Fibroblast of skin of right quadriceps (primary cell): ENCODE data around the gene ARHGAP27.
"Not testable (repeated sequence)": the region's sequence is repeated elsewhere in the genome, so short reads cannot be mapped to it uniquely, and the experiment has no call there.

Experiments used
- DNase-seq: peaks from one replicate; pipeline ENCODE4 v3.0.0-alpha.2; 2013

The ARHGAP27 gene

DNA sequence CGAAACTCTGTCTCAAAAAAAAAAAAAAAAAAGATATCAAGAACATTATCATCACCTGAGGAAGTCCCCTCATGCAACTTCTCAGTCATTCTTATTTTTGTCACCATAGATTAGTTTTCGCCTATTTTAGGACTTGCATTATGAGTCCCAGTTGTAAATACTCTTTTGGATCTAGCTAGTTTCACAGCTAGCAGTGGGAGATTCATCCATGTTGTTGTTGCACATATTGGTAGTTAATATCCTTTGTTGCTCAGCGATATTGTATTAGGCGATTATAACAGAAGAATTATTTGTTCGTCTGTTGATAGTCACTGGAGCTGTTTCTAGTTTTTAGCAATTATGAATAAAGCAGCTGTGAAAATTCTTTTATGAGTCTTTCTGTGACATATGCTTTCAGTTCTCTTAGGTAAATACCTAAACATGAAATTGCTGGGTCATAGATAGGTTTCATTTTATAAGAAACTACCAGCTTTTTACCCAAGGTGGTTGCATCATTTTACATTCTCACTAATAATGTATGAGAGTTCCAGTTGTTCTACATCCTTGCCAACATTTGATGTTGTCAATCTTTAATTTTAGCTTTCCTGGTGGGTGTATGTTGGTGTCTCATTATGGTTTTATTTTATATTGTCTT, 75.2 kb downstream of the ARHGAP27 start:
- no peak for DNase-seq

DNA sequence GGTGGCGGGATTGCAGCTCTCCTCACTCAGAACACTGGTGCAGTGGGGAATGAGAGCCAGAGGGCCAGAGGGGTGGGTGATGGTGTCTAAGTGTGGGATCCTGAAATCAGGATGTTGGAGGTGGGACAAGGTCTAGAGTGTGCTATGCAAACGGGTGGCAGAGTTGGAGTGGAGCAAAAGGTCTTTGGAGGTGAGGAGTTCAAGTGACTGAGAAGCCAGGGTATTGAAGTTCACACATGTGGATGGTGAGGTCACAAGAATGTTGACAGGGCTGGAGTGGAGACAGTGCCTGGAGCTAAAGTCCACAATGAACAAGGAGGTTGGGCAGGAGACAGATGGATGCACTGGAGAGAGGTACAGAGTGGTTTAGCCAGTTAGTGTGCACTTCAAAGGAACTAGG, 77.6 kb downstream of the ARHGAP27 start:
- no peak for DNase-seq

DNA sequence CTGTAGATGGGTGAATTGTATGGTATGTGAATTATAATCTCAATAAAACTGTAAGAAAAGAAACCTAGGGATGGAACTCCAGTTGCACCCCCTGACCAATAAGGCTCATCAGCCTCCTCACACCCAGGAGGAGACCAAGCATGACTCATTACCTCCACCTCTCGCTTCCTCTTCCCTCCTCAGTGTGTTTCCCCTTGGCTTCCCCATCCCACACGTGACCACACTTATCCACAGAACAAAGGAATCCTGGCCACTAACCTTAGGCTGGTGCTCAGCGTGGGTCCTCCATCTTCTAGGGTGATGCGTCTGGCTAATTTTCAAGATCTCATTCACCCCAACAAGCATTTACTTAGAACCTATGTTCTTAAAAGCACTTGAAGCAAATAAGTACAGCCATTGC, 79.6 kb downstream of the ARHGAP27 start:
- DNase-seq = no peak

DNA sequence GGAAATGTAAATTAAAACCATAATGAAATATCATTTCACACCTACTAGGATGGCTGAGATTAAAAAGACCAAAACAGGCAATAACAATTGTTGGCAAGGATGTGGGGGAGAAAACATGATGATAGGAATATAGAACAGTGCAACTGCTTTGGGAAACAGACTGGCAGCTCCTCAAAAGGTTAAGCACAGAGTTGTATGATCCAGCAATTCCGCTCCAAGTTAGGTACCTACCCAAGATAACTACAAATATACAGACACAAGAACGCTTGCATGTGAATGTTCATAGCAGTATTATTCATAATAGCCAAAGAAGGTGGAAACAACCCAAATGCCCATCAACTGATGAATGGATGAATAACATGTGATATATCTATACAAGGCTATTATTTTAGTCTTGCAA, 80.8 kb downstream of the ARHGAP27 start:
- DNase-seq = no peak

DNA sequence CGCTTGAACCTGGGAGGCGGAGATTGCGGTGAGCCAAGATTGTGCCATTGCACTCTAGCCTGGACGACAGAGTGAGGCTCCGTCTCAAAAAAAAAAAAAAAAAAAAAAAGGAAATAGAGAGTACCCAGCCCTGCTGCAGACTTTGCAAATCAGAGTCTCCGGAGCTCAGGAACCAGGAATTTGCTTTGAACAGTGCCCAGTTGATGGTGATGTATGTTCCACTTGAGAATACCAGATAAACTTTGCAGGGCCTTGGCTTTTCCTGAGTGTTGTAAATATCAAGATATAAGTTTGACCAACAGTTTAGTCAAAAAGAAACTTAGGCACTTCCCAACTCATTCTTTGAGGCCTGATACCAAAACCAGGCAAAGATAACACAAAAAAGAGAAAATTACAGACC, 85.2 kb downstream of the ARHGAP27 start:
- DNase-seq = no peak

DNA sequence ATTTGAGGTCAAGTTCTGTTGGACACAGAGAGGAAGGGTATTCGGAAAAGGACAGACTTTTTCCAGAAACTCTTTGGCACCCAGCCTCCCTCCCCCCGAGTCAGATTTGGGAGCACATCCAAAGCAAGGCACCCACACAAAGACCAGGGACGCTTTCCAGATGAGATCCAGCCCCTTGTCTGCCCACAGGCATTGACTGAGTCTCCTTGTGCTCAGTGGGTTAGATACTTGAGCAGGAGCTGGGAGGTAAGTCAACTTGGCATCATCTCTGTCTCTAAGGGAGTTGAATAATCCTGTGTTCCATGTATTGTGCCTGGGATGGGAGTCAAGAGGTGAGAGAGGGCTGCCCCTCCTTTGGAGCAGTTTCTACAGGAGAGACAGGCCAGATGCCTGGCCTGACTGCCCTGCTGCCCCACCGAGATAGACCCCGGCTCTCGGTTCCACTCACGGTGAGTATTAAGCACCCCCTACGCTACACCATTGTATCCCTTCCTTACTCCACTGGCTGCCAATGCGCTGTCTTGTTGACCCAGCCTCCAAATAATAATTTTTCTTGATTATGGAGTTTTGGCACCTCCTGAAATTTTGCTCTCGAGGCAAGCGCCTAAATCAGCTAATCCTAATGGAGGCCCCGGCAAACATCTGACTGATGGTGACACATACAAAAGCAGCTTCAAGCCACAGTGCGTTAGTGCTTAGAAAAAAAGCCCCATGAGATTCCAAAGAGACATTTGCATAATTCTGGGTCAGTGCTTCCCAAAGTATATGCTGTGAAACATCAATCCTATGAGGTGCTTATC, 86.3 kb downstream of the ARHGAP27 start:
- DNase-seq = peak; percentile 31

DNA sequence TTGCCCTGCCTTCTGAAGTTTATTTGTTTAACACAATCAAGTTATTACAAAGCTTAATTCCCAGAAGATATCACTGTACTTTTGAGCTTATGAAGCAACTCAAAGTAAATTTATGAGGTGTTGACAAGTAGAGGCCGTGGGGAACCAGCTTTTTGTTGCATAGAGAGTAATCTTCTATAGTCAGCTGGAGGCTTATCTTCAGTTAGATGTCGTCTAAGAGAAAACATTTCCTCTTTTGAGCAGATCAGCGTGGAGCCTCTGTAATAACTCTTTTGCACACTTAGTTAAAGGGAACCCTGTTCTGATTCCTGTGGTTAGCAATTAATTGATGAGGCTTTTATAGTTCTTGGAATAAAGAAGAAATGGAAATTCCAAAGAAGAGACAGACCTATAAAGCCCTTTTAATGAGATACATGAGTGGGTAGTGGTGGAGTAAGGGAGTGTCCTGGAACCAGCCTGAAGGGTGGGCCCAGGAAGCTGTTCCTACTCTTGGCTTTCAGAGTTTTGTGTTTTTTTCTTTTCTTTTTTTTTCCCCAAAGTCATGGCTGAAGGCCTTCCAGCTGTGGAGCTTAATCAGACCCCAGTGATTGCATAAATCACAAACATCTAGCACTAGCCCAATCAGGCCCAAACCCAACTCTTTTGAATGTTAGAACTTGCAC, 87.0 kb downstream of the ARHGAP27 start:
- peak; percentile 98 for DNase-seq

DNA sequence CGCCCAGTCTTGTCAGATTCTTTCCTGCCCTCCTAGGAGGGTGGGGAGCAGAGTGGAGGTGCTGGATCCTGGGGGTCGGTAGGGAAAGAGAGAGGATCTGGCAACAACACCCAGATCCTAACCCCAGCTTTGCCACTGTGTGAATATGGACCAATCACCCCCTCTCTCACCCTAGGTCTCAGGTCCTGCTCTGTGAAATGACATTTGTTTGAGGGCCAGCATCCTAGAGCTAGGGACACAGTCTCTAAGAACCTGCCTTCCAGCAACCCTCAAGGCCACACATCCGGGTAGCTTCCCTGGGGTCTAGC, 87.5 kb downstream of the ARHGAP27 start:
- DNase-seq = no peak

DNA sequence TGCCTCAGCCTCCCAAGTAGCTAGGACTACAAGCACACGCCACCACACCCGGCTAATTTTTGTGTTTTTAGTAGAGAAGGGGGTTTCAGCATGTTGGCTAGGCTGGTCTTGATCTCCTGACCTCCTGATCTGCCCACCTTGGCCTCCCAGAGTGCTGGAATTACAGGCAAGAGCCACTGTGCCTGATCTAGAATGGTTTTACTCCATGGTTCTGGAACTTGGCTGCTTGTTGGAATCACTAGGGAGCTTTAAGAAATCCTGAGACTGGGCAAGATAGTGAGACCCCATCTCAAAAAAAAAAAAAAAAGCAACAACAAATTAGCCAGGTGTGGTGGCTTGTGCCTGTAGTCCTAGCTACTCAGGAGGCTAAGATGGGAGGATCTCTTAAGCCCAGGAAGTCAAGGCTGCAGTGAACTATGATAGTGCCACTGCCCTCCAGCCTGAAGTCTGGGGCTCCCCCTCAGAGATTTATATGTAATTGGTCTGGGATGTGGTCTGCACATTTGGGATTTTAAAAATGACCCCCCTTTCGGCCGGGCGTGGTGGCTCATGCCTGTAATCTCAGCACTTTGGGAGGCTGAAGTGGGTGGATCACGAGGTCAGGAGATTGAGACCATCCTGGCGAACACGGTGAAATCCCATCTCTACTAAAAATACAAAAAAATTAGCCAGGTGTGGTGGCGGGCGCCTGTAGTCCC, 88.6 kb downstream of the ARHGAP27 start:
- DNase-seq = not testable (repeated sequence)
